Astrocyte (in vitro differentiated cells and primary cell): ENCODE results near the gene PSEN1. TPM values are rescaled to one million over a fixed set of nuclear protein-coding genes. Genes with fewer than 3 reads are reported as not detected.

Experiments
- DNase-seq: peaks from one replicate; pipeline ENCODE4 v3.0.0-alpha.2; 2010; ENCODE audit warnings: low read depth
- FAIRE-seq: peaks from 2 replicates; lab custom pipeline; 2011; peaks lifted over from hg19 to GRCh38; lab: Jason Lieb, UNC
- H2AFZ ChIP-seq: 2 replicates; pipeline ENCODE4 v1.6.0; 2012; ENCODE audit warnings: low read depth, low read length, inconsistent platforms
- H3K27ac ChIP-seq: 2 replicates; pipeline ENCODE4 v1.5.1; 2011; ENCODE audit warnings: low read depth, low read length, inconsistent platforms
- H3K27me3 ChIP-seq: 2 replicates; pipeline ENCODE4 v1.6.0; 2011; ENCODE audit warnings: low read length, inconsistent platforms; ENCODE audit not compliant: insufficient read depth
- H3K36me3 ChIP-seq: 2 replicates; pipeline ENCODE4 v1.5.1; 2011; ENCODE audit warnings: low read length, inconsistent platforms; ENCODE audit not compliant: insufficient read depth
- H3K4me1 ChIP-seq: 2 replicates; pipeline ENCODE4 v1.5.1; 2011; ENCODE audit warnings: low read length, inconsistent platforms; ENCODE audit not compliant: insufficient read depth
- H3K4me2 ChIP-seq: 2 replicates; pipeline ENCODE4 v1.6.0; 2012; ENCODE audit warnings: low read length, inconsistent platforms
- H3K4me3 ChIP-seq: 2 replicates; pipeline ENCODE4 v1.5.1; 2011; ENCODE audit warnings: low read depth, mild to moderate bottlenecking, low read length, inconsistent platforms; ENCODE audit not compliant: insufficient read depth
- H3K79me2 ChIP-seq: 2 replicates; pipeline ENCODE4 v1.6.0; 2012; ENCODE audit warnings: mild to moderate bottlenecking, low read length, inconsistent platforms; ENCODE audit not compliant: insufficient read depth
- H3K9ac ChIP-seq: 2 replicates; pipeline ENCODE4 v1.6.0; 2012; ENCODE audit warnings: mild to moderate bottlenecking, low read length, inconsistent platforms
- H3K9me3 ChIP-seq: 2 replicates; pipeline ENCODE4 v1.5.1; 2012; ENCODE audit warnings: low read depth, mild to moderate bottlenecking, low read length, inconsistent platforms; ENCODE audit not compliant: insufficient read depth
- H4K20me1 ChIP-seq: 2 replicates; pipeline ENCODE4 v1.6.0; 2012; ENCODE audit warnings: low read length, inconsistent platforms; ENCODE audit not compliant: insufficient read depth
- H3K27ac Mint-ChIP-seq: one replicate; pipeline ENCODE4 v1.8.0; 2021; ENCODE audit warnings: mild to moderate bottlenecking, mixed read lengths; ENCODE audit not compliant: unreplicated experiment
- H3K27me3 Mint-ChIP-seq: one replicate; pipeline ENCODE4 v1.8.0; 2021; ENCODE audit warnings: low read depth, mixed read lengths; ENCODE audit not compliant: unreplicated experiment
- H3K36me3 Mint-ChIP-seq: one replicate; pipeline ENCODE4 v1.8.0; 2021; ENCODE audit warnings: low read depth, mixed read lengths; ENCODE audit not compliant: unreplicated experiment
- H3K4me1 Mint-ChIP-seq: one replicate; pipeline ENCODE4 v1.8.0; 2021; ENCODE audit warnings: low read depth, mixed read lengths; ENCODE audit not compliant: unreplicated experiment
- H3K4me3 Mint-ChIP-seq: one replicate; pipeline ENCODE4 v1.8.0; 2021; ENCODE audit warnings: mild to moderate bottlenecking, moderate library complexity, mixed read lengths; ENCODE audit not compliant: unreplicated experiment
- H3K9me3 Mint-ChIP-seq: one replicate; pipeline ENCODE4 v1.8.0; 2021; ENCODE audit warnings: mild to moderate bottlenecking, mixed read lengths; ENCODE audit not compliant: unreplicated experiment
- EZH2 ChIP-seq: IDR thresholded peaks from 2 replicates; pipeline ENCODE4 v1.6.1; 2012; ENCODE audit warnings: mild to moderate bottlenecking, low read length, inconsistent platforms; ENCODE audit not compliant: insufficient read depth
- total RNA-seq: library from RNA; stranded (reverse); gene quantifications from 2 replicates; pipeline ENCODE4 v1.2.1, GENCODE V29; 2021
- TF ChIP-seq, protein P1 (sequence below): IDR thresholded peaks from 2 replicates; pipeline ENCODE4 v1.5.1; 2011; ENCODE audit warnings: low read depth, mild to moderate bottlenecking, inconsistent platforms, low read length, moderate library complexity; ENCODE audit not compliant: insufficient read depth

Gene PSEN1
- total RNA-seq, 1 donor from 2014 or later, result 89.5 TPM

DNA sequence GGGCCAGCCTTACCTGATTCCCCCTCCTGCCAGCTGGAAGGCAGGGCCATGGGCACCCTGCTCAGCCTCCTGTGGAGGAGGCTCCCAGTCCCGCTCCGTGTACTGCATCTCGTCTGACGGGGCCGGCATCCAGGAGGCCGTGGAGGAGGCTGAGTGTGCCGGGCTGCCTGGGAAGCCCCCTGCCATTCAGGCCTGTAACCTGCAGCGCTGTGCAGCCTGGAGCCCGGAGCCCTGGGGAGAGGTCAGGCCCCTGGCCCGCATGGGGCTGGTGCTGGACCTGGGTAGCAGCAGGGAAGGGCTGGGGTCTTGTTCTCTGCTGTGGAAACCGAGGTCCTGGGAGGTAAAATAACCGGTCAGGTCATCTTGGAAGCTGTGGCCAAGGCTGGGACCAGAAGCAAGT is 117.4 kb downstream of the PSEN1 start:
- Mint-ChIP-seq H3K27me3 (peaks cover 7% of the 10 kb centered on the region), H3K9me3 (no peaks in the 10 kb centered on the region), H3K36me3 (peaks cover 3% of the 10 kb centered on the region), H3K27ac (no peak overlapping the region), H3K4me1 (no peaks in the 10 kb centered on the region), H3K4me3 (no peak overlapping the region)
- FAIRE-seq (no peak), DNase-seq (no peak)
- no peak overlapping the region for H3K4me3 ChIP-seq
- H2AFZ ChIP-seq, result no peak overlapping the region
- H3K9me3 ChIP-seq, result no peaks in the 10 kb centered on the region
- H3K4me2 ChIP-seq, result no peak overlapping the region
- no peaks in the 10 kb centered on the region for H3K79me2 ChIP-seq
- H4K20me1 ChIP-seq, result no peaks in the 10 kb centered on the region
- H3K36me3 ChIP-seq, result no peaks in the 10 kb centered on the region
- H3K27ac ChIP-seq, result no peak overlapping the region
- H3K4me1 ChIP-seq, result peaks cover 1% of the 10 kb centered on the region
- H3K27me3 ChIP-seq, result no peaks in the 10 kb centered on the region
- TF ChIP-seq EZH2, result no peak
- TF ChIP-seq, protein P1, sequence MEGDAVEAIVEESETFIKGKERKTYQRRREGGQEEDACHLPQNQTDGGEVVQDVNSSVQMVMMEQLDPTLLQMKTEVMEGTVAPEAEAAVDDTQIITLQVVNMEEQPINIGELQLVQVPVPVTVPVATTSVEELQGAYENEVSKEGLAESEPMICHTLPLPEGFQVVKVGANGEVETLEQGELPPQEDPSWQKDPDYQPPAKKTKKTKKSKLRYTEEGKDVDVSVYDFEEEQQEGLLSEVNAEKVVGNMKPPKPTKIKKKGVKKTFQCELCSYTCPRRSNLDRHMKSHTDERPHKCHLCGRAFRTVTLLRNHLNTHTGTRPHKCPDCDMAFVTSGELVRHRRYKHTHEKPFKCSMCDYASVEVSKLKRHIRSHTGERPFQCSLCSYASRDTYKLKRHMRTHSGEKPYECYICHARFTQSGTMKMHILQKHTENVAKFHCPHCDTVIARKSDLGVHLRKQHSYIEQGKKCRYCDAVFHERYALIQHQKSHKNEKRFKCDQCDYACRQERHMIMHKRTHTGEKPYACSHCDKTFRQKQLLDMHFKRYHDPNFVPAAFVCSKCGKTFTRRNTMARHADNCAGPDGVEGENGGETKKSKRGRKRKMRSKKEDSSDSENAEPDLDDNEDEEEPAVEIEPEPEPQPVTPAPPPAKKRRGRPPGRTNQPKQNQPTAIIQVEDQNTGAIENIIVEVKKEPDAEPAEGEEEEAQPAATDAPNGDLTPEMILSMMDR, result no peak
- no peak overlapping the region for H3K9ac ChIP-seq

DNA sequence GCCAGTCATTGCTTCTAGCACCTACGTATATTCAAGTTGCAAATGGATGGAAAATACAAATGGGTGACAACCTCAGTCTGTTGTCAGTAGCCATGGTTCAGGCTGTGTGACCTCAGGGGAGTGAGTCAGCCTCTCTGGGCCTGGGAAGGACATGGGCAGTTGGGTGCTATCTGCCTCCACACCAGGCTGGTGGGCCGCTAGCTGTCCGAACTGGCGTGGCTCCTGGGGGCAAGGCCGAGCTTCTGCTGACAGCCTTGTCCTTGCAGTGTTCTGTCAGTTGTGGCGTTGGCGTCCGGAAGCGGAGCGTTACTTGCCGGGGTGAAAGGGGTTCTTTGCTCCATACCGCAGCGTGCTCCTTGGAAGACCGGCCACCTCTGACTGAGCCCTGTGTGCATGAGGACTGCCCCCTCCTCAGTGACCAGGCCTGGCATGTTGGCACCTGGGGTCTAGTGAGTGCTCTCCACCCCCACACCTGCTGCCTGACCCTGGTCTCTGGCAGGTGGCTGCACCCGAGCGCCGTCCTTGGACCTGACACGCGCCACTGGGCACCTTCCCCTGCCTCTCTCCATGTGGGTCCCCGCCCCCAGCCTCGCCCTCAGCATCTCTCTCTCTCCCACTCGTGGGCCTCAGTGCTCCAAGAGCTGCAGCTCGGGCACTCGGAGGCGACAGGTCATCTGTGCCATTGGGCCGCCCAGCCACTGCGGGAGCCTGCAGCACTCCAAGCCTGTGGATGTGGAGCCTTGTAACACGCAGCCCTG is 118.1 kb downstream of the PSEN1 start:
- no peaks in the 10 kb centered on the region for H3K9me3 Mint-ChIP-seq
- peaks cover 7% of the 10 kb centered on the region for H3K27me3 Mint-ChIP-seq
- no peak overlapping the region for H3K27ac Mint-ChIP-seq
- no peak overlapping the region for H3K27ac ChIP-seq
- no peaks in the 10 kb centered on the region for H3K4me1 Mint-ChIP-seq
- peaks cover 3% of the 10 kb centered on the region for H3K36me3 Mint-ChIP-seq
- FAIRE-seq (no peak), DNase-seq (no peak)
- H3K27me3 ChIP-seq, result no peaks in the 10 kb centered on the region
- no peaks in the 10 kb centered on the region for H3K79me2 ChIP-seq
- no peak overlapping the region for H3K4me2 ChIP-seq
- H3K4me1 ChIP-seq, result no peaks in the 10 kb centered on the region
- TF ChIP-seq, protein P1, result no peak
- TF ChIP-seq EZH2, result no peak
- H3K9ac ChIP-seq, result no peak overlapping the region
- H3K9me3 ChIP-seq, result no peaks in the 10 kb centered on the region
- H4K20me1 ChIP-seq, result no peaks in the 10 kb centered on the region
- no peaks in the 10 kb centered on the region for H3K36me3 ChIP-seq
- no peak overlapping the region for H3K4me3 ChIP-seq
- H3K4me3 Mint-ChIP-seq, result no peak overlapping the region
- H2AFZ ChIP-seq, result no peak overlapping the region

DNA sequence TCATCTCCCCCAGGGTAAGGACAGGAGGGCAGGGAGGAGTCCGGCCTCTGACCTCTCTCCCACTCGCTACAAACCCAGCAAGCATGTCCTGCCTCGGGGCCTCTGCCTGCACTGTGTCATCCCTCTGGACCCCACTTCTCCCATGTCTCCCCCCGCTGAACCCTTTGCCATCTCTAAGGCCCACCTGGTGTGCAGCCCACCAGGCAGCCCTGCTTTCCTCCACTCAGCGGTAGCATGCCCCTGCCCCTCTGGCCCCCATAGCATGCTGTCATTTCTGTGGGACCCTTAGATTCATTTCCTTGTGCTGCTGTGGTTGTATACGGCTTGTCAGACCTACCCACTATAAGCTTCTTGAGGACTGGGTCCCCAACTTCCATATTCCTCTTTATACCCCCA is 118.7 kb downstream of the PSEN1 start:
- DNase-seq, result no peak
- TF ChIP-seq EZH2, result no peak
- TF ChIP-seq, protein P1, result no peak
- Mint-ChIP-seq H3K4me1 (no peaks in the 10 kb centered on the region), H3K36me3 (peaks cover 3% of the 10 kb centered on the region), H3K9me3 (no peaks in the 10 kb centered on the region), H3K27me3 (peaks cover 7% of the 10 kb centered on the region), H3K27ac (no peak overlapping the region), H3K4me3 (no peak overlapping the region)
- Histone ChIP-seq H3K4me1 (no peaks in the 10 kb centered on the region), H3K9ac (no peak overlapping the region), H3K79me2 (no peaks in the 10 kb centered on the region), H2AFZ (no peak overlapping the region), H3K9me3 (no peaks in the 10 kb centered on the region), H4K20me1 (no peaks in the 10 kb centered on the region), H3K4me3 (no peak overlapping the region), H3K4me2 (no peak overlapping the region), H3K27me3 (no peaks in the 10 kb centered on the region), H3K36me3 (no peaks in the 10 kb centered on the region), H3K27ac (no peak overlapping the region)
- no peak for FAIRE-seq
